Lower lobe of right lung (tissue), 2 donors: ENCODE results near the gene ARHGEF28. TPM values are rescaled to one million over a fixed set of nuclear protein-coding genes. Genes with fewer than 3 reads are reported as not detected.
A peak's percentile ranks its signal among the peaks of the same experiment; 100 is the strongest.

Experiments used
- ATAC-seq, 2 donors: fragments of 200-7000 bp; cut with Tn5 transposase; one replicate each; pipeline ENCODE4 v1.9.1; 2020 to 2022; ENCODE audit warnings: mild to moderate bottlenecking in 2 of 2, moderate library complexity in 2 of 2
- DNase-seq: peaks from one replicate; pipeline ENCODE4 v3.0.0-alpha.2; 2020
- H3K27ac ChIP-seq: fragments of 200-600 bp; one replicate; pipeline ENCODE4 v1.8.0; 2022
- H3K27me3 ChIP-seq: fragments of 200-600 bp; one replicate; pipeline ENCODE4 v1.8.0; 2022; ENCODE audit warnings: low read depth
- H3K36me3 ChIP-seq: fragments of 200-600 bp; one replicate; pipeline ENCODE4 v1.8.0; 2022; ENCODE audit warnings: mild to moderate bottlenecking
- H3K4me1 ChIP-seq: fragments of 200-600 bp; one replicate; pipeline ENCODE4 v1.8.0; 2022
- H3K4me3 ChIP-seq: fragments of 200-600 bp; one replicate; pipeline ENCODE4 v1.8.0; 2022; ENCODE audit warnings: mild to moderate bottlenecking
- H3K9me3 ChIP-seq: fragments of 200-600 bp; one replicate; pipeline ENCODE4 v1.8.0; 2022
- CTCF ChIP-seq: fragments of 200-600 bp; IDR thresholded peaks from one replicate; pipeline ENCODE4 v1.8.0; 2022; ENCODE audit warnings: antibody characterized with exemption, mild to moderate bottlenecking
- intact Hi-C: fragments of 100-400 bp; cut with DNase I; formaldehyde crosslinking; loops from one replicate; pipeline ENCODE4 v1.11.0; 2022
- total RNA-seq: library from RNA; stranded (reverse); fragmentation: NEBNext Ultra II Directional; extraction: Animal tissue kit (Norgen Biotek cat#: 25700); gene quantifications from one replicate; pipeline ENCODE4 v1.2.1, GENCODE V29; 2021
- donor health status: DM: no; HTN: yes; CAD: no; lungs with severe emphysema.

The ARHGEF28 gene
- total RNA-seq, 1 donor from 2014 or later: 30.4 TPM

- intact Hi-C loops: no loop called here
- Histone ChIP-seq H3K4me3 (no peak overlapping the region), H3K27ac (no peak overlapping the region), H3K9me3 (no peaks in the 10 kb centered on the region), H3K36me3 (no peaks in the 10 kb centered on the region), H3K4me1 (no peaks in the 10 kb centered on the region), H3K27me3 (no peaks in the 10 kb centered on the region)
- ATAC-seq (no peak), DNase-seq (no peak)
- no peak for TF ChIP-seq CTCF
Measured at GRCh38 chr5:73743161-73743560, 117.2 kb downstream of the ARHGEF28 start.

- no peak overlapping the region for H3K27ac ChIP-seq
- H3K27me3 ChIP-seq: no peaks in the 10 kb centered on the region
- H3K4me3 ChIP-seq: no peak overlapping the region
- no peak for TF ChIP-seq CTCF
- H3K4me1 ChIP-seq: peaks cover 17% of the 10 kb centered on the region
- no peaks in the 10 kb centered on the region for H3K9me3 ChIP-seq
- ATAC-seq (no peak), DNase-seq (no peak)
- H3K36me3 ChIP-seq: no peaks in the 10 kb centered on the region
- intact Hi-C loops: no loop called here
Measured at GRCh38 chr5:73745836-73746235, 119.8 kb downstream of the ARHGEF28 start.

- no peak for TF ChIP-seq CTCF
- no peaks in the 10 kb centered on the region for H3K9me3 ChIP-seq
- H3K4me3 ChIP-seq: no peak overlapping the region
- intact Hi-C loops: no loop called here
- ATAC-seq (no peak), DNase-seq (no peak)
- H3K4me1 ChIP-seq: peaks cover 17% of the 10 kb centered on the region
- no peaks in the 10 kb centered on the region for H3K36me3 ChIP-seq
- H3K27ac ChIP-seq: no peak overlapping the region
- no peaks in the 10 kb centered on the region for H3K27me3 ChIP-seq
Measured at GRCh38 chr5:73746608-73747007, 120.6 kb downstream of the ARHGEF28 start.

GRCh38 chr5:73747696-73748380 lies 121.8 kb downstream of the ARHGEF28 start:
- peaks cover 17% of the 10 kb centered on the region for H3K4me1 ChIP-seq
- no peak for TF ChIP-seq CTCF
- no peak for DNase-seq

GRCh38 chr5:73748510-73749400 lies 122.8 kb downstream of the ARHGEF28 start:
- Histone ChIP-seq H3K27me3 (no peaks in the 10 kb centered on the region), H3K27ac (peak overlapping the region; percentile 47), H3K4me3 (peak overlapping the region; percentile 6), H3K9me3 (no peaks in the 10 kb centered on the region), H3K36me3 (no peaks in the 10 kb centered on the region), H3K4me1 (peaks cover 17% of the 10 kb centered on the region)
- peak; percentile 70 to 78 for ATAC-seq
- intact Hi-C loops: no loop called here
- no peak for TF ChIP-seq CTCF
- peak; percentile 49 for DNase-seq

More at GRCh38 chr5:73747696-73748380, 121.8 kb downstream of the ARHGEF28 start:
- H3K9me3 ChIP-seq: no peaks in the 10 kb centered on the region
- peak overlapping the region; percentile 47 for H3K27ac ChIP-seq
- no peak overlapping the region for H3K4me3 ChIP-seq
- intact Hi-C loops: no loop called here
- H3K27me3 ChIP-seq: no peaks in the 10 kb centered on the region
- no peaks in the 10 kb centered on the region for H3K36me3 ChIP-seq
- ATAC-seq: no peak
